Suppressor macrophage treated with lipopolysaccharide for 4 hours (primary cell): Measurements from ENCODE around the gene ADRB1.

Source experiments
- DNase-seq: peaks from one replicate; pipeline ENCODE4 v3.0.0-alpha.2; 2020

ADRB1 gene

GRCh38 chr10:114043532-114044246 is at the start of gene ADRB1:
Gene ADRB1 (plus strand): TSS chr10:114043866. CDS start chr10:114044133, 267 bp downstream.
- DNase-seq: peak; percentile 39

GRCh38 chr10:113995201-113995600 is 48.5 kb upstream of the ADRB1 start:
- no peak for DNase-seq

GRCh38 chr10:113997428-113997827 is 46.2 kb upstream of the ADRB1 start:
- DNase-seq: peak; percentile 36

GRCh38 chr10:113999531-113999930 is 44.1 kb upstream of the ADRB1 start:
- peak; percentile 49 for DNase-seq

- DNase-seq: no peak
Measured at GRCh38 chr10:114000457-114001010, 43.1 kb upstream of the ADRB1 start.

GRCh38 chr10:114002422-114002821 is 41.2 kb upstream of the ADRB1 start:
- no peak for DNase-seq

GRCh38 chr10:114003161-114003941 is 40.3 kb upstream of the ADRB1 start:
- DNase-seq: no peak

GRCh38 chr10:114009281-114009996 is 34.2 kb upstream of the ADRB1 start:
- DNase-seq: no peak

- no peak for DNase-seq
Measured at GRCh38 chr10:114010316-114010715, 33.4 kb upstream of the ADRB1 start.

GRCh38 chr10:114012650-114013049 is 31.0 kb upstream of the ADRB1 start:
- no peak for DNase-seq

GRCh38 chr10:114015708-114016107 is 28.0 kb upstream of the ADRB1 start:
- no peak for DNase-seq

- DNase-seq: no peak
Measured at GRCh38 chr10:114017271-114017670, 26.4 kb upstream of the ADRB1 start.

- DNase-seq: no peak
Measured at GRCh38 chr10:114017873-114018272, 25.8 kb upstream of the ADRB1 start.

GRCh38 chr10:114019226-114019625 is 24.4 kb upstream of the ADRB1 start:
- no peak for DNase-seq

GRCh38 chr10:114021154-114021553 is 22.5 kb upstream of the ADRB1 start:
- DNase-seq: peak; percentile 44

GRCh38 chr10:114021717-114022680 is 21.7 kb upstream of the ADRB1 start:
- DNase-seq: no peak

- DNase-seq: no peak
Measured at GRCh38 chr10:114022766-114023597, 20.7 kb upstream of the ADRB1 start.

GRCh38 chr10:114024876-114025610 is 18.6 kb upstream of the ADRB1 start:
- peak; percentile 93 for DNase-seq

GRCh38 chr10:114025611-114026130 is 18.0 kb upstream of the ADRB1 start:
- DNase-seq: no peak
